ENCODE measurements around the gene CLEC7A. TPM values are rescaled to one million over a fixed set of nuclear protein-coding genes. Genes with fewer than 3 reads are reported as not detected.
A peak's percentile ranks its signal among the peaks of the same experiment; 100 is the strongest.

Gene CLEC7A
- total RNA-seq, 2 donors from 2014 or later: 5.7 TPM; not detected in 1

DNA sequence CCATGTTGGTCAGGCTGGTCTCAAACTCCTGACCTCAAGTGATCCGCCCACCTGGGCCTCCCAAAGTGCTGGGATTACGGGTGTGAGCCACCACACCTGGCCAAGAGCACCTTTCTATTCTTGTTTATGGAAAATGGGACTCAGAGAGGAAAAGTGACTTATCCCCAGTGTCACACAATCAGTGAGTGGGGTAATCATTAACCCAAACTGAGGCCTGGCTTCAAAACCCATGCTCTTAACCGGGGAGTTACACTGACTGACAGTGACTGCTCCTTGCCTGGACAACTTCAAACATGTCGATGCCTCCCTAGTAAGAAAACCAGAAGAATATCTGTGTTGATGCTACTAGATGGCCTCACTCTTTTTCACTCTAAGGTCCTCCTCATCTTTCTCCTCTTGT is 7.3 kb downstream of the CLEC7A start:
- 52 to 56% methylated on average over 4 of the region's 4 CpGs for WGBS, 2 donors
- no peaks in the 10 kb centered on the region for H3K4me1 ChIP-seq
- TF ChIP-seq, protein P1, sequence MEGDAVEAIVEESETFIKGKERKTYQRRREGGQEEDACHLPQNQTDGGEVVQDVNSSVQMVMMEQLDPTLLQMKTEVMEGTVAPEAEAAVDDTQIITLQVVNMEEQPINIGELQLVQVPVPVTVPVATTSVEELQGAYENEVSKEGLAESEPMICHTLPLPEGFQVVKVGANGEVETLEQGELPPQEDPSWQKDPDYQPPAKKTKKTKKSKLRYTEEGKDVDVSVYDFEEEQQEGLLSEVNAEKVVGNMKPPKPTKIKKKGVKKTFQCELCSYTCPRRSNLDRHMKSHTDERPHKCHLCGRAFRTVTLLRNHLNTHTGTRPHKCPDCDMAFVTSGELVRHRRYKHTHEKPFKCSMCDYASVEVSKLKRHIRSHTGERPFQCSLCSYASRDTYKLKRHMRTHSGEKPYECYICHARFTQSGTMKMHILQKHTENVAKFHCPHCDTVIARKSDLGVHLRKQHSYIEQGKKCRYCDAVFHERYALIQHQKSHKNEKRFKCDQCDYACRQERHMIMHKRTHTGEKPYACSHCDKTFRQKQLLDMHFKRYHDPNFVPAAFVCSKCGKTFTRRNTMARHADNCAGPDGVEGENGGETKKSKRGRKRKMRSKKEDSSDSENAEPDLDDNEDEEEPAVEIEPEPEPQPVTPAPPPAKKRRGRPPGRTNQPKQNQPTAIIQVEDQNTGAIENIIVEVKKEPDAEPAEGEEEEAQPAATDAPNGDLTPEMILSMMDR (IDR thresholded peaks at IDR 0.05): no peak
- TF ChIP-seq POLR2A (IDR thresholded peaks at IDR 0.05): no peak
- no peaks in the 10 kb centered on the region for H3K36me3 ChIP-seq (replicated peaks in 1 of 2; ENCODE audit: insufficient read depth in 1 of 2, low read depth in 2 of 2)
- intact Hi-C loops (cut with DNase I): no loop called here
- no peak overlapping the region for H3K4me3 ChIP-seq
- H3K27ac ChIP-seq: no peak overlapping the region
- H3K9me3 ChIP-seq: no peaks in the 10 kb centered on the region
- ATAC-seq (no peak), DNase-seq (no peak)
- H3K27me3 ChIP-seq: no peaks in the 10 kb centered on the region

DNA sequence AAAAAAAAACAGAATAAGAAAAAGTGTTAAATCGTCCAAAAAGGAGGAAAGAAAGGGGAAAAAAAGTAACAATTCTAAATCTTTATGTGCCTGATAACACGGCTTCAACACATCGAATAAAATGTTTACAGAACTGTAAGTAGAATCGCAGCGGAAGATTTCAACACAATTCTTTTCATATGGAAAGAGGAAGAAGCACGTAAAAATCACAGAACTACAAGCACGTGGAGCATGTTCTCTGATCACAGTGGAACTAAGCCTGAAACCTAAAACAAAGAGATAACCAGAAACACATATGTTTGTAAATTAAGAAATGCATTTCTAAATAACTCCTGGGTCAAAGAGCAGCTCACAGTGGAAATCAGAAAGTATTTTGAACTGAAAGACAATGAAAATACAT is 8.7 kb downstream of the CLEC7A start:
- Histone ChIP-seq H3K27ac (peak overlapping the region in 1 of 4 donors; percentile 57), H3K9me3 (no peaks in the 10 kb centered on the region), H3K4me3 (no peak overlapping the region), H3K4me1 (no peaks in the 10 kb centered on the region), H3K27me3 (no peaks in the 10 kb centered on the region), H3K36me3 (replicated peaks in 1 of 2; ENCODE audit: insufficient read depth in 1 of 2, low read depth in 2 of 2) (no peaks in the 10 kb centered on the region)
- DNase-seq (peak in 1 of 4 donors; percentile 19), ATAC-seq (no peak)
- intact Hi-C loops (cut with DNase I): no loop called here
- 59 to 74% methylated on average over 7 of the region's 7 CpGs for WGBS, 2 donors
- TF ChIP-seq POLR2A (IDR thresholded peaks at IDR 0.05): no peak
- TF ChIP-seq, protein P1 (IDR thresholded peaks at IDR 0.05): no peak

DNA sequence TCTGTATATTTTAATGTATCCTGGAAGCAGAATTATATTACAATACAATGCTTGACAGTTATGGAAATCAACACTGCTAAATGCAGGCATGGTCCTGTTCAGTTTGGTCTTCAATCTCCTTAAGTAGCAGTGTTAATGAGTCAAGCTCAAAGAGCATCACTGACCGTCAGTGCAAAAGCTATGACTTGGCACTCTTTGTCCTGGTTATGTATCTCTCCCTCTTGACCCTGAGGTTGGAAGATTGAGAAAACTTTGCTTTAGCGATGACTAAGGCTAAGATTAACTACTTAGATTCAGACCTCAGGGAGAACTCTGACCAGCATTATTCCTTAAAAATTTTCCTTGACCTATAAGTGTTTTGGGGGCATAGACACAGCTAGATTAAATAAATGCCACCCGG is 10.9 kb downstream of the CLEC7A start:
- intact Hi-C loops (cut with DNase I): no loop called here
- H3K4me1 ChIP-seq: no peaks in the 10 kb centered on the region
- TF ChIP-seq POLR2A (IDR thresholded peaks at IDR 0.05): no peak
- TF ChIP-seq, protein P1 (IDR thresholded peaks at IDR 0.05): no peak
- DNase-seq (no peak), ATAC-seq (no peak)
- no peaks in the 10 kb centered on the region for H3K27me3 ChIP-seq
- no peaks in the 10 kb centered on the region for H3K9me3 ChIP-seq
- no peak overlapping the region for H3K27ac ChIP-seq
- H3K36me3 ChIP-seq (replicated peaks in 1 of 2; ENCODE audit: insufficient read depth in 1 of 2, low read depth in 2 of 2): no peaks in the 10 kb centered on the region
- 69 to 72% methylated on average over 3 of the region's 3 CpGs for WGBS, 2 donors
- no peak overlapping the region for H3K4me3 ChIP-seq

DNA sequence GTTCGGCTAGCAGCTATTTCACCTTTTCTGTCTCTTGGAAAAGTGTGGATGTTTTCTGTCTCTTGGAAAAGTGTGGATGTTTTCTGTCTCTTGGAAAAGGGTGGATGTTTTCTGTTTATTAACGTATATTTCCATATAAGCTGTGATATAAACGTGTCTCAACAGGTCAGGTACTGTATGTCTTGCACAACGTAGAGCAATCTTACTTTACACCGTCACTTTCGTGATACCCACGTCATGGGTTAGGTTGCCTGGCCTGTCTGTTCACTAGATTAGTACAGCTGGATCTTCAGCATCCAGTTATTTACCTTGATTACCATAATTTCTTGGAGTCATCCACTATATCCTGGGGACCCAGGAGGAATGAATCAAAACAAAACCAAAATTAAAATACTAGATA is 14.1 kb downstream of the CLEC7A start:
- H3K9me3 ChIP-seq: no peaks in the 10 kb centered on the region

DNA sequence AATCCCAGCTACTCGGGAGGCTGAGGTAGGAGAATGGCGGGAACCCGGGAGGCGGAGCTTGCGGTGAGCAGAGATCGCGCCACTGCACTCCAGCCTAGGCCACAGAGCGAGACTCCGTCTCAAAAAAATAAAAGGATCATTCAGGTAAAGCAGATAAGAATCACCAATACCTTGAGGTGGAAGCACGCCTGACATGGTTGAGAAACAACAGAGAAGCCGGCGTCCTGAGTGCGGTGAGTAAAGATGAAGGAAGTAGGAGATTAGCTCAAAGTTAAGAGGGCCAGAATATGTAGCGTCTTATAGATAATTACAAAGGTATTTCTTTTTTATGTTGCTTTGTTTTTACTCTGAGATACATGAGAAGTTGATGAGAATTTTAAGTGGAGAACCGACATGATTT is 14.7 kb downstream of the CLEC7A start:
- TF ChIP-seq, protein P1 (IDR thresholded peaks at IDR 0.05): no peak
- TF ChIP-seq POLR2A (IDR thresholded peaks at IDR 0.05): no peak
- H3K36me3 ChIP-seq (replicated peaks in 1 of 2; ENCODE audit: insufficient read depth in 1 of 2, low read depth in 2 of 2): no peaks in the 10 kb centered on the region
- no peaks in the 10 kb centered on the region for H3K4me1 ChIP-seq
- H3K27me3 ChIP-seq: no peaks in the 10 kb centered on the region
- H3K9me3 ChIP-seq: no peaks in the 10 kb centered on the region
- intact Hi-C loops (cut with DNase I): no loop called here
- WGBS, 2 donors: 73 to 77% methylated on average over 15 of the region's 15 CpGs
- H3K4me3 ChIP-seq: no peak overlapping the region
- no peak for ATAC-seq
- no peak overlapping the region for H3K27ac ChIP-seq
- DNase-seq: no peak

More for the DNA sequence above, 14.1 kb downstream of the CLEC7A start:
- 65 to 74% methylated on average over 7 of the region's 7 CpGs for WGBS, 2 donors
- DNase-seq (no peak), ATAC-seq (no peak)
- Histone ChIP-seq H3K4me3 (no peak overlapping the region), H3K36me3 (replicated peaks in 1 of 2; ENCODE audit: insufficient read depth in 1 of 2, low read depth in 2 of 2) (no peaks in the 10 kb centered on the region), H3K4me1 (no peaks in the 10 kb centered on the region), H3K27ac (no peak overlapping the region), H3K27me3 (no peaks in the 10 kb centered on the region)
- TF ChIP-seq POLR2A (IDR thresholded peaks at IDR 0.05): no peak
- TF ChIP-seq, protein P1 (IDR thresholded peaks at IDR 0.05): no peak
- intact Hi-C loops (cut with DNase I): no loop called here
